T1000 (cell line): ENCODE data around the gene CAMK2B.

Source experiments
- DNase-seq: peaks from one replicate; lab custom pipeline; 2025; ENCODE audit warnings: mixed read lengths; lab: John Stamatoyannopoulos, UW

The CAMK2B gene

GRCh38 chr7:44308596-44309270, 16.7 kb downstream of the CAMK2B start:
- no peak for DNase-seq

GRCh38 chr7:44307905-44308595, 17.3 kb downstream of the CAMK2B start:
- no peak for DNase-seq

- DNase-seq, result no peak
These were observed 18.0 kb downstream of the CAMK2B start for GRCh38 chr7:44307301-44307900.

- DNase-seq, result no peak
These were observed 18.8 kb downstream of the CAMK2B start for GRCh38 chr7:44306606-44307005.

GRCh38 chr7:44305564-44306507, 19.6 kb downstream of the CAMK2B start:
- no peak for DNase-seq

GRCh38 chr7:44294325-44295069, 30.9 kb downstream of the CAMK2B start:
- DNase-seq, result no peak

- DNase-seq, result no peak
These were observed 31.7 kb downstream of the CAMK2B start for GRCh38 chr7:44293561-44294324.

- DNase-seq, result no peak
These were observed 32.4 kb downstream of the CAMK2B start for GRCh38 chr7:44292876-44293560.

GRCh38 chr7:44292420-44292817, 33.0 kb downstream of the CAMK2B start:
- no peak for DNase-seq

- no peak for DNase-seq
These were observed 33.5 kb downstream of the CAMK2B start for GRCh38 chr7:44291733-44292419.

GRCh38 chr7:44291066-44291732, 34.2 kb downstream of the CAMK2B start:
- no peak for DNase-seq

GRCh38 chr7:44290252-44290620, 35.2 kb downstream of the CAMK2B start:
- DNase-seq, result no peak

GRCh38 chr7:44289341-44290251, 35.8 kb downstream of the CAMK2B start:
- DNase-seq, result no peak

GRCh38 chr7:44288811-44289340, 36.5 kb downstream of the CAMK2B start:
- DNase-seq, result no peak

GRCh38 chr7:44288381-44288685, 37.1 kb downstream of the CAMK2B start:
- no peak for DNase-seq

GRCh38 chr7:44287488-44288380, 37.7 kb downstream of the CAMK2B start:
- DNase-seq, result no peak
